ENCODE data around the gene SPP2. TPM values are rescaled to one million over a fixed set of nuclear protein-coding genes. Genes with fewer than 3 reads are reported as not detected.

Gene SPP2
- total RNA-seq, 1 experiment from 2014 or later: 0.14 TPM

Other genes with a start within 250 kb of the SPP2 start
- 86.1 and 90.8 TPM in 2 replicates for gene HJURP, start 196.2 kb upstream of the SPP2 start, total RNA-seq (2014; rRNA removed; shearing (Covaris generic))
- 0.10 and 0.18 TPM in 2 replicates for gene TRPM8, start 133.3 kb upstream of the SPP2 start, total RNA-seq (2014; rRNA removed; shearing (Covaris generic))